ENCODE measurements around the gene OPCML. TPM values are rescaled to one million over a fixed set of nuclear protein-coding genes. Genes with fewer than 3 reads are reported as not detected.

The OPCML gene
- total RNA-seq, 2 donors from 2014 or later, result under 0.01 TPM; not detected in 1

DNA sequence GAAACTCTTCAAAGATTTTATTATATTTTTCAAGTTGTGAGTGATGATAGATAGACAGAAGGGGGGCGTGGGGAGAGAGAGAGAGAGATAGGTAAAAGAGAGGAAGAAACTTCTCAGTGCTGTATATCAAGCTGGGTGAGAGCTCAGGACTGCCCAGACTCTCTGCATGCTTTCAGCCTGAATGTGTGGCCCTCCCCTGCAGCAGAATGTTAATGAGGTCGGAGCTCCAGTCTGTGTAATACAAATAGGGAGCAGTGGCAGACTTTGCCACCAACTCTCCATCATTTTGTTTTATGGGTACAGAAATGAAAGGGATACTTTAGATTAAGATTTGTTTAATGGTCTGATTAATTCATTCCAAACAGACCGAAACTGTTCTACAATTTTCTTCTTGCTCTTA lies 752.8 kb downstream of the OPCML start:
- no peaks in the 10 kb centered on the region for H3K4me1 ChIP-seq
- intact Hi-C loops (cut with DNase I), result no loop called here
- DNase-seq (no peak), ATAC-seq (no peak)
- H3K27ac ChIP-seq, result no peak overlapping the region
- no peaks in the 10 kb centered on the region for H3K36me3 ChIP-seq (replicated peaks in 1 of 2; ENCODE audit: insufficient read depth in 1 of 2, low read depth in 2 of 2)
- H3K9me3 ChIP-seq, result no peaks in the 10 kb centered on the region
- WGBS, 2 donors, result 61 to 62% methylated on average over 2 of the region's 3 CpGs
- no peak for TF ChIP-seq POLR2A (IDR thresholded peaks at IDR 0.05)
- TF ChIP-seq, protein P1, sequence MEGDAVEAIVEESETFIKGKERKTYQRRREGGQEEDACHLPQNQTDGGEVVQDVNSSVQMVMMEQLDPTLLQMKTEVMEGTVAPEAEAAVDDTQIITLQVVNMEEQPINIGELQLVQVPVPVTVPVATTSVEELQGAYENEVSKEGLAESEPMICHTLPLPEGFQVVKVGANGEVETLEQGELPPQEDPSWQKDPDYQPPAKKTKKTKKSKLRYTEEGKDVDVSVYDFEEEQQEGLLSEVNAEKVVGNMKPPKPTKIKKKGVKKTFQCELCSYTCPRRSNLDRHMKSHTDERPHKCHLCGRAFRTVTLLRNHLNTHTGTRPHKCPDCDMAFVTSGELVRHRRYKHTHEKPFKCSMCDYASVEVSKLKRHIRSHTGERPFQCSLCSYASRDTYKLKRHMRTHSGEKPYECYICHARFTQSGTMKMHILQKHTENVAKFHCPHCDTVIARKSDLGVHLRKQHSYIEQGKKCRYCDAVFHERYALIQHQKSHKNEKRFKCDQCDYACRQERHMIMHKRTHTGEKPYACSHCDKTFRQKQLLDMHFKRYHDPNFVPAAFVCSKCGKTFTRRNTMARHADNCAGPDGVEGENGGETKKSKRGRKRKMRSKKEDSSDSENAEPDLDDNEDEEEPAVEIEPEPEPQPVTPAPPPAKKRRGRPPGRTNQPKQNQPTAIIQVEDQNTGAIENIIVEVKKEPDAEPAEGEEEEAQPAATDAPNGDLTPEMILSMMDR (IDR thresholded peaks at IDR 0.05), result no peak
- no peak overlapping the region for H3K4me3 ChIP-seq
- H3K27me3 ChIP-seq, result no peaks in the 10 kb centered on the region

DNA sequence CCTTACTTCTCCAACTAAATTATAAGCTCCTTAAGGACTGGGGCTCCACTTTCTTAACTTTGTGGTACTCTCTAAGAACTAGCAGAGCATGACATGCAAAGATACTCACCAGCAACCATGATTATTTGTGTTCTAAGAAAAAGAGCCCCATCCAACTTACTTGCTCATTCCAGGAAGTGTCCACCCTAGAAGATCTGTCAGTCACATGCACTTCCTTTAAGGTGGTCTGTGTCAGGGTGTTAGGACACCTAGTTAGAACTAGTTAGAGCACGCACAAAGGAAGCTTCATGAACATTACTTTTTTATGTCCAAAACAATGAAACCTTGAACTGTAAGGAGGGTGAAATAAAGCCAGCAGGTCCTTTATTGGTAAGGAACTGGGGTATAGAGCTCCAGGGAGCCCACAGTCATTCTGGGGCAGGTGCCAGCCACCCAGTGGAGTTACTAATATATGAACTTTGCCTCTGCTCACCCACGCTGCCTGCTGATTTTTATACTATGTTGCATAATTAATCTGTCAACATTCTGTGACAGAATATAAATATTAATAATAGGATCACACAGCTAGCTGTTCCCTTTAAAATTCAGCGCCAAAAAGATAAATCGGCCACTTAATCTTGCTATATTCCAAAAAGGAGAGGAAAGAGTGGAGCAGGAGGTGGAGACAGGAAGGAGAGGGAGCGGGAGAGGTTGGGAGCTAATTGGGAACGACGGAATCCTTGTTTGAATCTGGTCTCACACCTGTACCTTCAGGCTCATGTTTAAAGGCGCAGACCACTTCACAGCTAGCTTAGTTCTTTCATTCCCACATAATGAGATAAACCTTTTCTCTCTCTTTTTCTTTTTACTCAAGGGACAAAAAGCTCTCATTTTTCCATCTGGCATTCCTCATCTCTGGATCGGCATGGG lies 755.0 kb downstream of the OPCML start:
- Histone ChIP-seq H3K36me3 (replicated peaks in 1 of 2; ENCODE audit: insufficient read depth in 1 of 2, low read depth in 2 of 2) (no peaks in the 10 kb centered on the region), H3K4me3 (no peak overlapping the region), H3K4me1 (no peaks in the 10 kb centered on the region), H3K9me3 (no peaks in the 10 kb centered on the region), H3K27ac (no peak overlapping the region), H3K27me3 (no peaks in the 10 kb centered on the region)
- TF ChIP-seq, protein P1 (IDR thresholded peaks at IDR 0.05), result no peak
- no peak for TF ChIP-seq POLR2A (IDR thresholded peaks at IDR 0.05)
- 35 to 36% methylated on average over 9 of the region's 9 CpGs for WGBS, 2 donors
- intact Hi-C loops (cut with DNase I), result no loop called here
- DNase-seq (no peak), ATAC-seq (no peak)

DNA sequence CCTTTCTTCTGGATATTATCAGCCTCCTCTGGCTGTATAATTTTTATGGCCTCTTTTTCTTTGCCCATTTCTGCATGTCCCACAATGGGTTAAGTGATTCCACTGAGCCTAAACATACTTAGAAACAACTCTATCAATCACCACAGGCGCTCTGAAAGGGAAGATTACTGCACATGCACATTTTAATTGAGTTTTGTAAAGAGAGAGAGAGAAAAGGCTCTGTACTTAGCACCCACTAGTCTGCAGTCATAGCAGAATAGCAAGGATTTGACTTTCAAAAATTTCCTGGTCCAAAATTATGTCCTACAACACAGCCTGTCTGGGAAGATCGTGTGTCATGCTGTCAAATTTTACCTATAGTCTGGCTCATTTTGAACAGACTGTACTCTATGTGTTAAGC lies 758.5 kb downstream of the OPCML start:
- ATAC-seq, result no peak
- intact Hi-C loops (cut with DNase I), result no loop called here

DNA sequence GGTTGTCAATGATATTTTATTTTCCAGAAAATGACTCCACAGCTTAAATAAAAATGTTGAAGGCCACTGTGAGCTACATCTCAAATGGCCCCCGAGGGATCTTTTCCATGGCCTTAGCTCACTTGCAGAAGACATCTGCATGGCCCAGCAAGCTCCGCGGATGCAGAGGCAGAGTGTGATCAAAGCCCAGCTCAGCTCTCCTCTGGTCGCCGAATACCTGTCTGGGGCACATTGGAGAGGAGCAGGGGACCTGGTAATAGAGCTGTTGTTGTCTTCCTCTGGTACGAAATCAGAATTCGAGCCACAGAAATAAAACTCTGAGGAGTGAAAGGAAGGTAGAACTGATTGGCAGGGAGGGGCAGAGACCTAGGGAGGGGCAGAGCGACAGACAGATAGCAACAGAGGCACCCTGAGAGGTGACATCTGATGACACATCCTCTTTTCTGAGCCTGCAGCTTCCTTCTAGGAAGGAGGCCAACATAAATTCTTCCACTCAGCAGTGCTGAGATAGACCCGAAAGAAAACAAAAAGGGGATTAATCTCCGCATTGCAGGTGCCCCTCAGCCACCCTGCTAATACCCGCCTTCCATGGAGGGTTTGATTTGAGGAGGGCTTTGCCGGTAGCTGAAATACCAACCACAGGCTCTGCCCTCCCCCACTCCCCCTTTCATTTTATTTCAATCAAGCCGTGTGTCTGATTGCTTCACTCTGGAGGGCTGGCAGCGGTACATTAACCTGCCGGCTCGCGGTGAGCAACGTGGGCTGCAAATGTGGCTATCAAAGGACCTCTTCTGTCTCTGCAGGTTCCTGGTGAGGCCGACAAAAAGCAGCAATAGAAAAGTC lies 759.4 kb downstream of the OPCML start:
- no peak overlapping the region for H3K4me3 ChIP-seq

More for the DNA sequence above, 758.5 kb downstream of the OPCML start:
- H3K4me1 ChIP-seq, result no peaks in the 10 kb centered on the region
- H3K27me3 ChIP-seq, result no peaks in the 10 kb centered on the region
- no peak overlapping the region for H3K4me3 ChIP-seq
- TF ChIP-seq, protein P1 (IDR thresholded peaks at IDR 0.05), result no peak
- no peak for TF ChIP-seq POLR2A (IDR thresholded peaks at IDR 0.05)
- no peaks in the 10 kb centered on the region for H3K36me3 ChIP-seq (replicated peaks in 1 of 2; ENCODE audit: insufficient read depth in 1 of 2, low read depth in 2 of 2)
- DNase-seq, result no peak
- H3K27ac ChIP-seq, result no peak overlapping the region
- WGBS, 2 donors, result 17 to 23% methylated on average over 2 of the region's 2 CpGs
- no peaks in the 10 kb centered on the region for H3K9me3 ChIP-seq

More for the DNA sequence above, 759.4 kb downstream of the OPCML start:
- no peaks in the 10 kb centered on the region for H3K9me3 ChIP-seq
- TF ChIP-seq, protein P1 (IDR thresholded peaks at IDR 0.05), result no peak
- TF ChIP-seq POLR2A (IDR thresholded peaks at IDR 0.05), result no peak
- H3K27me3 ChIP-seq, result no peaks in the 10 kb centered on the region
- H3K4me1 ChIP-seq, result no peaks in the 10 kb centered on the region
- ATAC-seq, result no peak
- H3K36me3 ChIP-seq (replicated peaks in 1 of 2; ENCODE audit: insufficient read depth in 1 of 2, low read depth in 2 of 2), result no peaks in the 10 kb centered on the region
- DNase-seq, result no peak
- WGBS, 2 donors, result 53 to 64% methylated on average over 18 to 19 of the region's 19 CpGs
- no peak overlapping the region for H3K27ac ChIP-seq
- intact Hi-C loops (cut with DNase I), result no loop called here
